Measurements from ENCODE around the gene CDK14. TPM values are rescaled to one million over a fixed set of nuclear protein-coding genes. Genes with fewer than 3 reads are reported as not detected.

Gene CDK14
- total and polyA plus RNA-seq, 4 donors, result 4.2 to 12.4 (median 7.4) TPM

DNA sequence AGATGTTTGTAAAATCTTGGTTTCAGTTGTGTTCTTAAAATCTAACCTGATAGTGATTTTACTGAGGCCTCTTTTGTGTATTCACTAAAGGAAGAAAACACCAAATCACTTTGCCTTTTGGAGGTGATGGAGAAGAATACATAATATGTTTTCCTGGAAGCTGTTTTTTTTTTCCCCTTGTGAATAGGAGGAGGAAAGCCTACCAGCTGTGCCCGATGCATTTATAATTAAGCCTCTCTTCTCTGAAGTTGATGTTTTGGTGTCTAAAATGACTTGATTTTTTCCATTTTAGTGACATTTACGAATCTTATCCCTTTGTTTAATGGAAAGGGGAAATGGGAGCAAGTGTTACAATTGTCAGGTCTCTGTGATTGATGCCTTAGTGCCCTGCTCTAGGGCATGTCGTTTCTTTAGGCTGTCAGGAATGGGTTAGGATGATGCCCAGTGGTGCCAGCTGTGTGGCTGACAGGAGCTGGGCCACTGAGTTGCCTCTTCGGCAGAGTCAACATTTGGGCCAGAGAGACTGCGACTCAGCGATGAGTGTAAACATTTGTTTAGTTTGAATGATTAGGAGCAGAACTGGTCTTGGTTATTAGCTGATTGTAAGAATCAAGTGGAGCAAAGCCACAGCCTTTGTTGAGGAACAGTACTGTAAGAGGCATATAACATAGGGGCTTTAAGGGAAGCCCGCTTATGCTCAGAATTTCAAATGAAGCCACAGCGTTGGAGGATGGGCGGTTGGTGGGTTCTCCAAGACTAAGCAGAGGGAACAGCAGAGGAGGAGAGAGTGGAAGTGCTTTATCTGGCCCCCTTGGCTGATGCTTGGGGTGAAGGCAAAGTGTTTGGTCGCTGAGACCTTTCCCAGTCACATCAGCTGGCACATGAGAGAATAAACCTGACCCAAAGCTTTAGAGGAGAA lies 81.6 kb downstream of the CDK14 start:
- Histone ChIP-seq H3K9me3 (ENCODE audit: control insufficient read depth in 4 of 4, low read length in 3 of 4) (no peaks in the 10 kb centered on the region), H3K27me3 (ENCODE audit: control insufficient read depth in 4 of 4, insufficient read depth in 4 of 4, low read length in 3 of 4) (no peaks in the 10 kb centered on the region), H3K4me3 (ENCODE audit: low read depth in 1 of 3, low read length in 3 of 3) (no peak overlapping the region), H3K36me3 (ENCODE audit: control insufficient read depth in 4 of 4, insufficient read depth in 3 of 4, low read depth in 1 of 4, low read length in 3 of 4) (no peaks in the 10 kb centered on the region), H3K4me1 (ENCODE audit: control insufficient read depth in 4 of 4, insufficient read depth in 4 of 4, low read length in 3 of 4) (peaks cover 0 to 15% (median 2%) of the 10 kb centered on the region in 4 donors), H3K9ac (ENCODE audit: low read depth in 1 of 2, low read length in 2 of 2) (no peak overlapping the region), H3K27ac (ENCODE audit: low read depth in 1 of 2, low read length in 2 of 2) (no peak overlapping the region)
- WGBS, result 48% methylated on average over 10 of the region's 10 CpGs
- DNase-seq (ENCODE audit: low spot score), result no peak
- no peak for TF ChIP-seq TAF1 (conservative IDR thresholded peaks at IDR 0.05)
- TF ChIP-seq ATF3 (IDR thresholded peaks at IDR 0.05), result no peak
- TF ChIP-seq REST (IDR thresholded peaks at IDR 0.05), result no peak
- TF ChIP-seq YY1 (IDR thresholded peaks at IDR 0.05), result no peak
- no peak for TF ChIP-seq EGR1 (IDR thresholded peaks at IDR 0.05; ENCODE audit: low read depth in 2 of 2)
- TF ChIP-seq CTCF (IDR thresholded peaks at IDR 0.05; ENCODE audit: low read depth, low read length, missing input control), result no peak
- TF ChIP-seq JUND (IDR thresholded peaks at IDR 0.05), result no peak
- TF ChIP-seq SP1 (IDR thresholded peaks at IDR 0.05), result no peak
- no peak for TF ChIP-seq RXRA (IDR thresholded peaks at IDR 0.05)
- TF ChIP-seq HNF4A (conservative IDR thresholded peaks at IDR 0.05), result no peak
- TF ChIP-seq MAX (IDR thresholded peaks at IDR 0.05), result no peak
- no peak for TF ChIP-seq FOXA1 (IDR thresholded peaks at IDR 0.05)
- no peak for TF ChIP-seq GABPA (IDR thresholded peaks at IDR 0.05 in 1 of 2, conservative IDR thresholded peaks at IDR 0.05 in 1 of 2)
- TF ChIP-seq NR2F2 (IDR thresholded peaks at IDR 0.05), result no peak

DNA sequence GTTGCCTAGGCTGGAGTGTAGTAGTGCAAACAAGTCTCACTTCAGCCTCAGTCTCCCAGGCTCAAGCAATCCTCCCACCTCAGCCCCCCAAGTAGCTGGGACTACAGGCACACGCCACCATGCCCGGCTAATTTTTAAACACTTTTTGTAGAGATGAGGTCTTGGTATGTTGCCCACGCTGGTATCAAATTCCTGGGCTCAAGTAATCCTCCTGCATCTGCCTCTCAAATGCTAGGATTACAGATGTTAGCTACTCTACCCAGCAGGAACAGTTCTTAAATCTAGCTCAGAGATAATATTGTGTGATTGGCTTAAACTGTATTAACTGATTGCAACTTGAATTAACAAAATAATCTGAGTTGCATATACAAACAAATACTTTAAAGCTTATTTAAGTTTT lies 82.9 kb downstream of the CDK14 start:
- Histone ChIP-seq H3K27me3 (ENCODE audit: control insufficient read depth in 4 of 4, insufficient read depth in 4 of 4, low read length in 3 of 4) (no peaks in the 10 kb centered on the region), H3K9ac (ENCODE audit: low read depth in 1 of 2, low read length in 2 of 2) (no peak overlapping the region), H3K9me3 (ENCODE audit: control insufficient read depth in 4 of 4, low read length in 3 of 4) (no peaks in the 10 kb centered on the region), H3K36me3 (ENCODE audit: control insufficient read depth in 4 of 4, insufficient read depth in 3 of 4, low read depth in 1 of 4, low read length in 3 of 4) (no peaks in the 10 kb centered on the region), H3K27ac (ENCODE audit: low read depth in 1 of 2, low read length in 2 of 2) (no peak overlapping the region), H3K4me1 (ENCODE audit: control insufficient read depth in 4 of 4, insufficient read depth in 4 of 4, low read length in 3 of 4) (peaks cover 0 to 15% (median 2%) of the 10 kb centered on the region in 4 donors), H3K4me3 (ENCODE audit: low read depth in 1 of 3, low read length in 3 of 3) (no peak overlapping the region)
- WGBS, result 53% methylated on average over 3 of the region's 3 CpGs
- no peak for DNase-seq (ENCODE audit: low spot score)
- TF ChIP-seq EGR1 (IDR thresholded peaks at IDR 0.05; ENCODE audit: low read depth in 2 of 2) (no peak), SP1 (IDR thresholded peaks at IDR 0.05) (no peak), CTCF (IDR thresholded peaks at IDR 0.05; ENCODE audit: low read depth, low read length, missing input control) (no peak), REST (IDR thresholded peaks at IDR 0.05) (no peak), RAD21 (IDR thresholded peaks at IDR 0.05) (no peak), HNF4G (IDR thresholded peaks at IDR 0.05) (no peak)
- TF ChIP-seq, protein P1, sequence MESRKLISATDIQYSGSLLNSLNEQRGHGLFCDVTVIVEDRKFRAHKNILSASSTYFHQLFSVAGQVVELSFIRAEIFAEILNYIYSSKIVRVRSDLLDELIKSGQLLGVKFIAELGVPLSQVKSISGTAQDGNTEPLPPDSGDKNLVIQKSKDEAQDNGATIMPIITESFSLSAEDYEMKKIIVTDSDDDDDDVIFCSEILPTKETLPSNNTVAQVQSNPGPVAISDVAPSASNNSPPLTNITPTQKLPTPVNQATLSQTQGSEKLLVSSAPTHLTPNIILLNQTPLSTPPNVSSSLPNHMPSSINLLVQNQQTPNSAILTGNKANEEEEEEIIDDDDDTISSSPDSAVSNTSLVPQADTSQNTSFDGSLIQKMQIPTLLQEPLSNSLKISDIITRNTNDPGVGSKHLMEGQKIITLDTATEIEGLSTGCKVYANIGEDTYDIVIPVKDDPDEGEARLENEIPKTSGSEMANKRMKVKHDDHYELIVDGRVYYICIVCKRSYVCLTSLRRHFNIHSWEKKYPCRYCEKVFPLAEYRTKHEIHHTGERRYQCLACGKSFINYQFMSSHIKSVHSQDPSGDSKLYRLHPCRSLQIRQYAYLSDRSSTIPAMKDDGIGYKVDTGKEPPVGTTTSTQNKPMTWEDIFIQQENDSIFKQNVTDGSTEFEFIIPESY (IDR thresholded peaks at IDR 0.05), result no peak
